Choroid plexus epithelial cell (primary cell): ENCODE data around the gene ACTBL2.
"Not testable (repeated sequence)": the region's sequence is repeated elsewhere in the genome, so short reads cannot be mapped to it uniquely, and the experiment has no call there.

ENCODE experiments used
- DNase-seq: peaks from one replicate; pipeline ENCODE4 v3.0.0-alpha.2; 2010; ENCODE audit warnings: low read depth
- H3K4me3 ChIP-seq: 2 replicates; pipeline ENCODE4 v1.5.1; 2011; ENCODE audit warnings: low read depth, mild to moderate bottlenecking, control low read depth, low read length, moderate library complexity
- TF ChIP-seq, protein P1 (sequence below): conservative IDR thresholded peaks from 2 replicates; pipeline ENCODE4 v1.5.1; 2011; ENCODE audit warnings: low read depth, mild to moderate bottlenecking, control low read depth, inconsistent platforms, low read length, moderate library complexity

The ACTBL2 gene

GRCh38 chr5:57482671-57483106 is at the start of gene ACTBL2:
ACTBL2 (minus strand) TSS chr5:57482811; CDS start chr5:57482707, 104 bp downstream.
- TF ChIP-seq, protein P1, sequence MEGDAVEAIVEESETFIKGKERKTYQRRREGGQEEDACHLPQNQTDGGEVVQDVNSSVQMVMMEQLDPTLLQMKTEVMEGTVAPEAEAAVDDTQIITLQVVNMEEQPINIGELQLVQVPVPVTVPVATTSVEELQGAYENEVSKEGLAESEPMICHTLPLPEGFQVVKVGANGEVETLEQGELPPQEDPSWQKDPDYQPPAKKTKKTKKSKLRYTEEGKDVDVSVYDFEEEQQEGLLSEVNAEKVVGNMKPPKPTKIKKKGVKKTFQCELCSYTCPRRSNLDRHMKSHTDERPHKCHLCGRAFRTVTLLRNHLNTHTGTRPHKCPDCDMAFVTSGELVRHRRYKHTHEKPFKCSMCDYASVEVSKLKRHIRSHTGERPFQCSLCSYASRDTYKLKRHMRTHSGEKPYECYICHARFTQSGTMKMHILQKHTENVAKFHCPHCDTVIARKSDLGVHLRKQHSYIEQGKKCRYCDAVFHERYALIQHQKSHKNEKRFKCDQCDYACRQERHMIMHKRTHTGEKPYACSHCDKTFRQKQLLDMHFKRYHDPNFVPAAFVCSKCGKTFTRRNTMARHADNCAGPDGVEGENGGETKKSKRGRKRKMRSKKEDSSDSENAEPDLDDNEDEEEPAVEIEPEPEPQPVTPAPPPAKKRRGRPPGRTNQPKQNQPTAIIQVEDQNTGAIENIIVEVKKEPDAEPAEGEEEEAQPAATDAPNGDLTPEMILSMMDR, result no peak
- peak; percentile 87 for DNase-seq

DNA sequence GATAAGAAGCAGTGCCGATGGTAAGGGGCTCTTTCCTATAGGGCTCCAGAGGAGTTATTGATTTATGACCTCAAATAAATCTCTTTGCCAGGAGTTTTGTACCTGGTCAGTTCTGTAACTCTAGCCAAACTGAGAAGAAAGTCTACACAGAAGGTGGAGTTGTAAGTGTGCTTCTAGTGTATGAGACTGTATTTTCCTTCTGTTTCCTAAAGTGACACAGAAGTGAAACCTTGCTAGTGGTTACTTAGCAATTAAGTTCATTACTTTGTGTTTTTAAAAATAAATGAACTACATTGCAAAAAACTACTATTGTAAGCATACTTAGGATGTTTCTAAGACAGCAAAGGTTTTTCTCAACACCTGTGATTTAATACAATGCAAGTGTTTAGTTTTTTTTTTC is 48.7 kb upstream of the ACTBL2 start:
- TF ChIP-seq, protein P1, result no peak
- no peak overlapping the region for H3K4me3 ChIP-seq
- DNase-seq, result no peak

More at GRCh38 chr5:57482671-57483106, at the start of gene ACTBL2:
- H3K4me3 ChIP-seq, result no peak within 1 kb of the TSS

GRCh38 chr5:57529864-57530263 is 47.3 kb upstream of the ACTBL2 start:
- TF ChIP-seq, protein P1, result no peak
- H3K4me3 ChIP-seq, result no peak overlapping the region
- DNase-seq, result no peak

DNA sequence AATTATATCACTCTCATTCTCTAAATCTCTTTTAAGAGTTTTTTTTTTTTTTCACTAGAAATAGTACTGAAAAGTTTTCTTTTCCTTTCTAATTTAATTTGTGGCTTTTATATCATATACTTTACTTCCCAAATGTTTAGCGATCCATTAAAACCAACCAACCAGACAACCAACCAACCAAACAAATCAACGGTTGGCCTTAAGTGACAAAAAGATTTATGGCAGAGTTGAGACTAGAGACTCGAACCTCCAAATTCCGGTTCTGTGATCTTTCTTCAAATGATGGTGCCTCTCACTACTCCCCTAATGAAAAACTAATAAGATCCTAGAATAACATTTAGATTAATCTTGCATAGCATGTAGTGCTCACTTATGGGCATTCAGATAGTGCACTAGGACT is 45.3 kb upstream of the ACTBL2 start:
- H3K4me3 ChIP-seq, result no peak overlapping the region
- TF ChIP-seq, protein P1, result no peak
- DNase-seq, result no peak

DNA sequence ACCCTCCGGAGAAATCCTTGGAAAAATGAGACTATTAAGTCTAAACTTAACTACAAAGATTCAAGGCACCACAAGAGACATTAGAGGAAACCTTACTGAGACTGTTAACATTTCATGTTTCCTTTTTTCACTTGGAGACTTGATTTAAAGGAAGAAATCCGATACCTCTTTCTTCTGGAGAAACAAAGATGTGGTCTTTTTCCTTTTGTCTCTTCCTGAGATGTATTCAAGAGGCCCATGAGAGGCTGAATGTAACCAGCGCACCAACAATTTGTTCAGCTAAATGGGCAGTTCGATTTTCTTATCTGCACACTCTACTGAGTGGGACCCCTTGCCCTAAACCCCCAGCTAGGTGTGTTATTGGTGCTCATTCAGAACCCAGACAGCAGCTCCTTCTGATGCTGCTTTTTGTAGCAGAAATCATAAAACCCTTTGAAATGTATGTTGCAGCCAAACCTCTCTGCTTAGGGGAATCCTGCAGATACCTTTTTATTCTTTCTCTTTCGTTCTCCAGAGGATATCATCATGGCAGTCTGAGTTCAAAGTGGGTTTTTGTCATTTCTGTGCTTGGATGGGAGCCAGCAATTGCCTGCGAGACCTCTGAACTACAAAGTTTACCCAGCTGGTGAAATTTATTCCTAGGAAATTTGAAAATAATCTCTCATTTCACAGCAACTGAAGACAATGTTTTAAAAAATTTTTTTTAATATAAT is 41.9 kb upstream of the ACTBL2 start:
- peak; percentile 38 for DNase-seq
- TF ChIP-seq, protein P1, result no peak
- H3K4me3 ChIP-seq, result no peak overlapping the region

DNA sequence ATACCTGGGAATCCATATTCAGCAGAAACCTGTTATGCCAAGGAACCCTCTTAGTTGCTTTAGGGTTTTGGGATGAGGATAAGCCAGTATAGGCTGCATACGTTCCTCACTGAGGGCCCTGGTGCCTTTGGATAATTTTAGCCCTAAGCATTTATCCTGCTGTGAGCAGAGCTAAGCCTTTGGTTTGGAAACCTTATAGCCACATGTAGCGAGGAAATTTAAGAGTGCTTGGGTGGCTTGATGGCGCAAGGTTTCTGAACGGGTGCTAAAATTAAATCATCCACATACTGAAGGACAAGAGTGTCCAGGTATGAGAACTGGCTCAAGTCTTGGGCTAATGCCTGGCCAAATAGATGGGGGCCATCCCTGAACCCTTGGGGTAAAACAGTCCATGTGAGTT is 39.9 kb upstream of the ACTBL2 start:
- not testable (repeated sequence) for H3K4me3 ChIP-seq, DNase-seq

DNA sequence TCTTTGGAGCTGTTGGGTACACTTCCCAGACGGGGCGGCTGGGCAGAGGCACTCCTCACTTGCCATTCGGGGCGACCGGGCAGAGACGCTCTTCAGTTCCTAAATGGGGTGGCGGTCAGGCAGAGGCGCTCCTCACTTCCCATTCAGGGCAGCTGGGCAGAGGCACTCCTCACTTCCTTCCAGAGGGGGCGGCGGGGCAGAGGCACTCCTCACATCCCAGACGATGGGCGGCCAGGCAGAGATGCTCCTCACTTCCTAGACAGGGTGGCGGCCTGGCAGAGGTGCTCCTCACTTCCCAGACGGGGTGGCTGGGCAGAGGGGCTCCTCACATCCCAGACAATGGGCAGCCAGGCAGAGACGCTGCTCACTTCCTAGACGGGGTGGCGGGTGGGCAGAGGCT is 35.8 kb upstream of the ACTBL2 start:
- not testable (repeated sequence) for H3K4me3 ChIP-seq, DNase-seq

DNA sequence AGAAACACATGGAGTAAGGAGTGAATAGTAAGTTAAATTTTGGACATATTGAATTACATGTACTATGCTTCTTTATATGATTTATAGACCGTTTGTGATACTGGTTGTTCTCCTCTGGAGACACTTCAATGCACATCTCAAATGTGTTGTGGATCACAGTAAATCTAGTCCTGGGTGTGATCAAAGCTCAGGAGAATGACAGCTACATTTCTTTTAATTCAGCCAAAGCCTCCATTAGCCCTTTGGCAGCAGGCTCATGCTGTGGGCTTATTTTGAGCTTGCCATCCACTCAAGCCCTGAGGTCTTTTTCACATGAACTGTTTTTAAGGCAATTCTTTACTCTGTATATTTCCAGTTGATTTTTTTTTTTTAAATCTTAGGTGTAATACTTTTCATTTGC is 34.6 kb upstream of the ACTBL2 start:
- TF ChIP-seq, protein P1, result no peak
- H3K4me3 ChIP-seq, result no peak overlapping the region
- no peak for DNase-seq
